BLaER1 (cell line): ENCODE results near the gene MYH10.
A peak's percentile ranks its signal among the peaks of the same experiment; 100 is the strongest.

Experiments
- H3K27ac ChIP-seq: shearing (Covaris generic); formaldehyde crosslinking; 2 replicates; pipeline ENCODE4 v1.8.1; 2022
- H3K27me3 ChIP-seq: shearing (Covaris generic); formaldehyde crosslinking; 2 replicates; pipeline ENCODE4 v1.8.1; 2022
- H3K36me3 ChIP-seq: shearing (Covaris generic); formaldehyde crosslinking; 2 replicates; pipeline ENCODE4 v1.8.1; 2022
- H3K4me1 ChIP-seq: shearing (Covaris generic); formaldehyde crosslinking; 2 replicates; pipeline ENCODE4 v1.8.1; 2022
- H3K4me2 ChIP-seq: shearing (Covaris generic); formaldehyde crosslinking; 2 replicates; pipeline ENCODE4 v1.8.1; 2022
- H3K4me3 ChIP-seq: shearing (Covaris generic); formaldehyde crosslinking; 2 replicates; pipeline ENCODE4 v1.8.1; 2022
- H3K9ac ChIP-seq: shearing (Covaris generic); formaldehyde crosslinking; 2 replicates; pipeline ENCODE4 v1.8.1; 2022
- H3K9me3 ChIP-seq: shearing (Covaris generic); formaldehyde crosslinking; 2 replicates; pipeline ENCODE4 v1.8.1; 2022
- H4K20me1 ChIP-seq: shearing (Covaris generic); formaldehyde crosslinking; 2 replicates; pipeline ENCODE4 v1.8.1; 2022
- Cebpa-rat ChIP-seq: shearing (Covaris generic); IDR thresholded peaks from 2 replicates; pipeline ENCODE4 v1.8.1; 2022

The MYH10 gene

DNA sequence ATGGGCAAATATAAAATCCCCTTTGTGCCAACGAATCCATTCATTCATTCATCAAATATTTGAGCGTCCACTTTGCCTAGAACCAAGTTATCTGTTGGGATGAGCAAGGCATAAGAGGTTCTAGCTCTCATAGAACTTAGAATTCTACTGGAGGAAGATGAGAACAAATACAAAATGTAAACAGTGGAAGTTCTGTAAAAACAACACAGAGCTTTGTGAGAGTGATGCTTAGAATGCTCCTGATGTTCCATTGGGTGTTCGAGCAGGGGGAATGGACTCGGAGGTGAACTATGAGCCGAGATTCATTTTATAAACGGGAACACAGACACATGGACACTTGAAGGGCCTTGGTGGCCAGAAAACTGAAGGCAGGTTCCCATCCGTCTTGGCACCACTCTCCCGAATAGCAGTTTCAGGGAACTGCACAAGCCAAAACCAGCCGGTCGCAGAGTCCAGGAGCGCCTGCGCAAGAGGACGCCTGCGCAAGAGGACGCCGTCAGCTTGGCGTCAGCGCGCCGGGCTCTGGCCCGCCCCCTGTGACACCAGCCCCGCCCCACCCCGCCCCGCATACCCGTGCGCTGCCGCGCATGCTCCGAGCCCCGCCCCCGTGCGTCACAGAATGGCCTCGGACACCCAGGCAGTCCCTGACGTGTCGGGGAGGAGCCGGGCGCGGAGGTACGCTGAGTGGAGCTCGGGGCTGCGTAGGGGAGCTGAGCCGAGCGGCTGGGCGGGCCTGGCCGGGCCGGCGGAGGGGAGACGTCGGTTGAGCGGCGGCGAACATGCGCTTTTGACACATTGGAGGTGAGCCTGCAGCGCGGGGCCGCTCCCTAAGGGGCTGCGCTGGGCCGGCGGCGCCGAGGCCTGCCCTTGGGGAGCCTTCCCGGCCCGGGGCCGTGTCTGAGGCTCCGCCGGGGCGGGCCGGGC is 195.0 kb downstream of the MYH10 start, which contains the start of gene NDEL1:
Gene NDEL1 (plus strand): TSS at position 640 of the 924 bp plus-strand sequence. CDS start 8,388 bp downstream, outside the sequence.
- Histone ChIP-seq H3K4me3 (peak within 1 kb of the TSS; percentile 96), H3K27ac (peak within 1 kb of the TSS; percentile 94), H3K36me3 (peaks cover 24% of the 10 kb centered on the region), H4K20me1 (peaks cover 47% of the 10 kb centered on the region), H3K9ac (peak within 1 kb of the TSS; percentile 96), H3K4me2 (peak within 1 kb of the TSS; percentile 86), H3K9me3 (no peaks in the 10 kb centered on the region), H3K27me3 (no peaks in the 10 kb centered on the region), H3K4me1 (peaks cover 26% of the 10 kb centered on the region)
- TF ChIP-seq Cebpa-rat = no peak

DNA sequence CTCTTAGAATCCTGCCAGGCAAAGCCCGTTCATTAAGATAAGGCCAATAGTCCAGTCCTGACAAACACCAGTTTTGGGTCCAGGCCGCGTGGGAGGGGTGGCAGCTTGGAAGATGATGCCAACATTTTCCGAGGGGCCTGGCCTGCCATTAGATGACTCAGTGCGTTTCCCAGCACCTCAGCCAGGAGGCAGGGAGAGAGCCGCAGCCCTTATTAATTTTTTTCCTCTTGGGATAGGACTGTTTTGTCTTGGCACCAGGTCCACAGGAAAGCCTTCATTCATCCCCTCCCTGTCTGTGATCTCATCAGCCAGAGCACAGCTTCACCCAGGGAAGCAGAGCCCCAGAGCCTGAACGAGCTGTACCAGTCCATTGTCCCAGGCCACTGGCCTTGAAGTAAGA is 199.6 kb downstream of the MYH10 start:
- no peak overlapping the region for H3K4me3 ChIP-seq
- no peaks in the 10 kb centered on the region for H3K36me3 ChIP-seq
- no peak overlapping the region for H3K9ac ChIP-seq
- H3K4me2 ChIP-seq = no peak overlapping the region
- H3K27ac ChIP-seq = no peak overlapping the region
- no peak for TF ChIP-seq Cebpa-rat
- H4K20me1 ChIP-seq = peaks cover 2% of the 10 kb centered on the region
- peaks cover 5% of the 10 kb centered on the region; the same call in 1 of the 2 replicates for H3K4me1 ChIP-seq
- H3K9me3 ChIP-seq = no peaks in the 10 kb centered on the region
- H3K27me3 ChIP-seq = no peaks in the 10 kb centered on the region

DNA sequence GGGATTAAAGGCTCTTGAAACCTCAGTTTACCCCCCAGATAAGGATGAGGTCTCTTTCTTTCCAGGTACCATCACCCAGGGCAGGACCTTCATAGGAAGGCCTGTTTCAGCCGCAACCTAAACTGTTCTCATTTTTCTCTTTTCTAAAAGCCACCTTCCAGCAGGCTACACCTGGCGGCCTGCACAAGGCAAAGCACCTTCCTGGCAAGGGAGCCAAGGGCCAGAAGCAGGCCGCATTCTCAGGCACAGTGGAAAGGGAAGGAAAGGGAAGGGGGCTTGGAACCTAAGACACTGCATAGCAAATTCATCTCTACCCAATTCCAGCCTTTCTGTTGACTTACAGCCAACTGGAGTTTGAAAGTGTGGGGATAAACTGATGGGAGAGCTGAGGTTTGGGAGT is 203.7 kb downstream of the MYH10 start:
- Histone ChIP-seq H3K27me3 (no peaks in the 10 kb centered on the region), H3K9me3 (no peaks in the 10 kb centered on the region), H3K9ac (no peak overlapping the region), H3K4me1 (peaks cover 3% of the 10 kb centered on the region), H3K36me3 (no peaks in the 10 kb centered on the region), H3K4me2 (no peak overlapping the region), H3K27ac (no peak overlapping the region), H3K4me3 (no peak overlapping the region), H4K20me1 (no peaks in the 10 kb centered on the region)
- TF ChIP-seq Cebpa-rat = no peak

DNA sequence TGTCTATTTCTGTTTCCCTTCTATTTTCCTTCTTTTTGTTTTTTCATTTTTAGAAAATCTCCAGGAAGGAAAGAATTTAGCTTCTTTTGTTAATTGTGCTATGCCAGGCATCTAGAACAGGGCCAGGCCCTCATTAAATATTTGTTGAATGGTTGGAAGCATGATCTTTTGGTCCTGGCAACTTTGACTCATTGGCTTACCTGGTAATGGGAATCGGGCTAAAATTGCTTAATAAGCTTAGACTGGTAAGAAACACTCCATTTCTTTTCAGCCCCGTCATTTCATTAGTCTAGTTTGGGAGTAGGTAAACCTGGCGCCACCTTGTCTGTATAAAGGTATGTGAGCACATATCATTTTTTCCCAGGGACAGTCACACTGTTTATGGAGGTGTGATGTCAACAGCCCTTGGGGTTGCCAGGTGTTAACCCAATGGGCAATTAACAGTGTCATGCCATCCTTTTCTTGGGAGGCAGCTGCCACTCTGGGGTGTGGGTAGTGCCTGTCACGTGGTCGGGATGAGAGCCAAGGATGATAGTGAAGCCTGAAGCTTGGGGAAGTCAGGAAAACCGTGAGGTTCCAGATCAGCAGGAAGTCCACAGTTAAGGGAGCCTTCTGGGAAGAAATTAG is 204.3 kb downstream of the MYH10 start:
- no peak overlapping the region for H3K4me2 ChIP-seq
- no peaks in the 10 kb centered on the region for H3K27me3 ChIP-seq

More for the DNA sequence above, 204.3 kb downstream of the MYH10 start:
- H3K9ac ChIP-seq = no peak overlapping the region
- no peaks in the 10 kb centered on the region for H3K36me3 ChIP-seq
- no peaks in the 10 kb centered on the region for H4K20me1 ChIP-seq
- H3K4me1 ChIP-seq = peaks cover 9% of the 10 kb centered on the region
- TF ChIP-seq Cebpa-rat = no peak
- H3K9me3 ChIP-seq = no peaks in the 10 kb centered on the region
- H3K27ac ChIP-seq = no peak overlapping the region
- no peak overlapping the region for H3K4me3 ChIP-seq
